Panc1 (cell line): Measurements from ENCODE around the gene SH2D2A. TPM values are rescaled to one million over a fixed set of nuclear protein-coding genes. Genes with fewer than 3 reads are reported as not detected.

Experiments used
- ATAC-seq: fragments of 200-7000 bp; cut with Tn5 transposase; 2 replicates; pipeline ENCODE4 v1.9.1; 2020; ENCODE audit warnings: mild to moderate bottlenecking, moderate library complexity
- BruUV-seq: library from RNA; stranded (reverse); fragments of 400-500 nt; replicated peaks from 2 replicates; lab custom pipeline; 2021; lab: Mats Ljungman, UMichigan
- CTCF ChIA-PET: fragments of 300-600 bp; sonication (Branson Sonifier 250); formaldehyde crosslinking; loops from one replicate; lab custom pipeline; 2022; ENCODE audit warnings: antibody characterized with exemption; lab: Charles Lee
- POLR2A ChIA-PET: fragments of 300-600 bp; sonication (Branson Sonifier 250); formaldehyde crosslinking; loops from one replicate; lab custom pipeline; 2022; ENCODE audit warnings: antibody characterized with exemption; lab: Charles Lee
- DNase-seq: peaks from one replicate; pipeline ENCODE4 v3.0.0-alpha.2; 2010; ENCODE audit warnings: low read depth, low spot score
- H3K27ac ChIP-seq: 2 replicates; pipeline ENCODE4 v1.5.1; 2011; ENCODE audit warnings: mild to moderate bottlenecking, low read length, inconsistent platforms
- H3K27me3 ChIP-seq: fragments of 200-500 bp; sonication (Bioruptor generic); 2 replicates; pipeline ENCODE4 v1.6.0; 2014; ENCODE audit warnings: low read length, inconsistent platforms; ENCODE audit not compliant: control insufficient read depth, insufficient read depth
- H3K36me3 ChIP-seq: fragments of 200-500 bp; sonication (Bioruptor generic); 2 replicates; pipeline ENCODE4 v1.5.1; 2014; ENCODE audit warnings: inconsistent platforms, mild to moderate bottlenecking, low read length, moderate library complexity; ENCODE audit not compliant: control insufficient read depth, insufficient read depth
- H3K4me1 ChIP-seq: 2 replicates; pipeline ENCODE4 v1.5.1; 2011; ENCODE audit warnings: inconsistent platforms, mild to moderate bottlenecking, low read length, moderate library complexity; ENCODE audit not compliant: control insufficient read depth, insufficient read depth
- H3K4me3 ChIP-seq, 2 experiments: 2 replicates each; pipeline ENCODE4 v1.5.1; 2011 to 2012; ENCODE audit warnings: low read depth in 2 of 2, low read length in 2 of 2, mild to moderate bottlenecking in 2 of 2, inconsistent platforms in 1 of 2, moderate library complexity in 1 of 2
- H3K9me3 ChIP-seq: fragments of 200-500 bp; sonication (Bioruptor generic); 2 replicates; pipeline ENCODE4 v1.5.1; 2014; ENCODE audit warnings: low read depth, mild to moderate bottlenecking, inconsistent platforms, low read length, moderate library complexity; ENCODE audit not compliant: control insufficient read depth, insufficient read depth
- POLR2AphosphoS5 ChIP-seq: IDR thresholded peaks from 2 replicates; pipeline ENCODE4 v1.6.1; 2012; ENCODE audit warnings: mild to moderate bottlenecking, low read depth, low read length, moderate library complexity
- SIN3A ChIP-seq: IDR thresholded peaks from 2 replicates; pipeline ENCODE4 v1.6.1; 2012; ENCODE audit warnings: low read depth, mild to moderate bottlenecking, low read length, moderate library complexity, borderline replicate concordance; ENCODE audit not compliant: insufficient read depth
- TCF7L2 ChIP-seq: IDR thresholded peaks from 2 replicates; pipeline ENCODE4 v1.6.1; 2011; ENCODE audit warnings: mild to moderate bottlenecking, low read depth, low read length, inconsistent platforms
- in situ Hi-C: cut with HindIII; loops from 2 replicates; pipeline ENCODE4 v1.10.0; 2016; ENCODE audit warnings: low sequenced_read_pairs, low pct_unique_long_range_greater_than_20kb
- intact Hi-C: fragments of 100-400 bp; cut with micrococcal nuclease; formaldehyde crosslinking; loops from one replicate; pipeline ENCODE4 v1.10.0; 2022; ENCODE audit not compliant: unreplicated experiment
- total RNA-seq: library from RNA; stranded (reverse); gene quantifications from one replicate; pipeline ENCODE4 v1.2.1, GENCODE V29; 2021; ENCODE audit not compliant: unreplicated experiment
- TF ChIP-seq, protein P1 (sequence below), 2 experiments: IDR thresholded peaks; 2 replicates each; pipeline ENCODE4 v1.6.1; 2011 to 2012; ENCODE audit warnings: low read depth in 2 of 2, control low read depth in 1 of 2, low read length in 1 of 2, mild to moderate bottlenecking in 1 of 2, moderate library complexity in 1 of 2; ENCODE audit not compliant: insufficient read depth in 1 of 2
- TF ChIP-seq, protein P2 (sequence below): fragments of 450-650 bp; IDR thresholded peaks from 2 replicates; pipeline ENCODE4 v1.5.1; 2017; ENCODE audit warnings: mild to moderate bottlenecking

SH2D2A gene
- total RNA-seq, 1 experiment from 2014 or later: 0.69 TPM

DNA sequence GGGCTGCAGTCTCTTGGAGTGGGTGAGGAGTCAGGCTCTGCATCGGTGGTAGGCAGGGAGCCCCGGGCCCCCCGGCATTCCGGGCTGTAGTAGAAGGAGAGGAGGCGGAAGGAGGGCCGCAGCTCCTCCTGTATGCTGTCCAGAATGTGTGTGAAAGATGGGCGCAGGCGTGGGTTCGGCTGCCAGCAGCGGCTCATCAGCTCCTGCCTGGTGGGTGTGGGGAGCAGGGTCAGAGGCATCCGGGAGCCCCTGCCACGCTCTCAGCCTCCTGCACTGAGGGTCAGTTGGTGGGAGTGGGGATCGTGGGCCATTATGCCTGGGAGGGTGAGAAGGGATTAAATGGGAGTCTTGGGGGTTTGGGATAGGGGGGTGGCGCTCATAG is 24.2 kb upstream of the SH2D2A start:
- Histone ChIP-seq H3K4me1 (no peaks in the 10 kb centered on the region), H3K9me3 (no peaks in the 10 kb centered on the region), H3K36me3 (no peaks in the 10 kb centered on the region), H3K4me3 (no peak overlapping the region), H3K27me3 (no peaks in the 10 kb centered on the region), H3K27ac (no peak overlapping the region)
- TF ChIP-seq TCF7L2 (no peak), SIN3A (no peak), POLR2AphosphoS5 (no peak)
- TF ChIP-seq, protein P1, sequence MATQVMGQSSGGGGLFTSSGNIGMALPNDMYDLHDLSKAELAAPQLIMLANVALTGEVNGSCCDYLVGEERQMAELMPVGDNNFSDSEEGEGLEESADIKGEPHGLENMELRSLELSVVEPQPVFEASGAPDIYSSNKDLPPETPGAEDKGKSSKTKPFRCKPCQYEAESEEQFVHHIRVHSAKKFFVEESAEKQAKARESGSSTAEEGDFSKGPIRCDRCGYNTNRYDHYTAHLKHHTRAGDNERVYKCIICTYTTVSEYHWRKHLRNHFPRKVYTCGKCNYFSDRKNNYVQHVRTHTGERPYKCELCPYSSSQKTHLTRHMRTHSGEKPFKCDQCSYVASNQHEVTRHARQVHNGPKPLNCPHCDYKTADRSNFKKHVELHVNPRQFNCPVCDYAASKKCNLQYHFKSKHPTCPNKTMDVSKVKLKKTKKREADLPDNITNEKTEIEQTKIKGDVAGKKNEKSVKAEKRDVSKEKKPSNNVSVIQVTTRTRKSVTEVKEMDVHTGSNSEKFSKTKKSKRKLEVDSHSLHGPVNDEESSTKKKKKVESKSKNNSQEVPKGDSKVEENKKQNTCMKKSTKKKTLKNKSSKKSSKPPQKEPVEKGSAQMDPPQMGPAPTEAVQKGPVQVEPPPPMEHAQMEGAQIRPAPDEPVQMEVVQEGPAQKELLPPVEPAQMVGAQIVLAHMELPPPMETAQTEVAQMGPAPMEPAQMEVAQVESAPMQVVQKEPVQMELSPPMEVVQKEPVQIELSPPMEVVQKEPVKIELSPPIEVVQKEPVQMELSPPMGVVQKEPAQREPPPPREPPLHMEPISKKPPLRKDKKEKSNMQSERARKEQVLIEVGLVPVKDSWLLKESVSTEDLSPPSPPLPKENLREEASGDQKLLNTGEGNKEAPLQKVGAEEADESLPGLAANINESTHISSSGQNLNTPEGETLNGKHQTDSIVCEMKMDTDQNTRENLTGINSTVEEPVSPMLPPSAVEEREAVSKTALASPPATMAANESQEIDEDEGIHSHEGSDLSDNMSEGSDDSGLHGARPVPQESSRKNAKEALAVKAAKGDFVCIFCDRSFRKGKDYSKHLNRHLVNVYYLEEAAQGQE (IDR thresholded peaks at IDR 0.05; ENCODE audit: insufficient read depth in 1 of 2, low read depth in 2 of 2, low read length in 1 of 2): no peak; a peak in 1 of 4 replicates
- intact Hi-C loops (no loop called here), in situ Hi-C loops (no loop called here)
- ChIA-PET POLR2A (interaction anchor here (0.7 kb wide), 1 partner anchor 47 kb away, joined by 3 read pairs; no protein-coding TSS in a partner anchor), CTCF (no interaction called here)
- BruUV-seq: no TSS peak
- ATAC-seq (no peak), DNase-seq (no peak)

DNA sequence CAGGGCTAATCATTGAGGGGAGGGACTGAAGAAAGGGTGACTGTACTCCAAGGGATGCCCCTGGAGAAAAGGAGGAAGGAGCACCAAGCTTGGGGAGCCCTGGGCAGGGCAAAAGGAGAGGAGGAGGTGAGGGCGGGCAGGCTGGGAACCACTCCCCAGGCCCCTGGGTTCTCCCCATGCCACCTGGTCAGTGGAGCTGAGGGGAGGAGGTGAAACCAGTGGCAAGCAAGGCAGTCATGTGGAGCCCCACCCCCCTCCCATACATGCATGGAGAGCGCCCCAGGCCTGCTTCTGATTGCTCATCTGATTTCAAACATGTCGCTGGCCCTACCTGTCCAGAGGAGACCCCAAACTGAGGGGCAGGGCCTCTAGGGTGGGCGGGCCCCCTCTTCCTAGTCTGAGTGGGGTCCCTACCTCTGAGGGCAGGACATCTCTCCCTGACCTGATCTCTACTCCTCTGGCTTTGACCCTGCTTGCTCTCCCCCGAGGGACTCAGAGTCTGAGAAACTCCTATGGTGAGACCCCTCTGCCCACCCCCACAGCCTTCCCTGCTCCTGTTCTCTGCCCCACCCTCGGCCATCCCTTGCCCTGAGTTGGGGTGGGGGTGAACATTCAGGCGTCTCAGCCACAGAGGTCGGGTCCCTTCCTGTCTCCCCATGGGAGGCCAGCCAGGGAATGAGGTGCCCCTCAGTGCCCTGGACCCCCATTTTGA is 23.7 kb upstream of the SH2D2A start:
- in situ Hi-C loops: no loop called here
- Histone ChIP-seq H3K36me3 (no peaks in the 10 kb centered on the region), H3K9me3 (no peaks in the 10 kb centered on the region), H3K4me3 (no peak overlapping the region), H3K27ac (no peak overlapping the region), H3K4me1 (no peaks in the 10 kb centered on the region), H3K27me3 (no peaks in the 10 kb centered on the region; the same call in 1 of the 2 replicates)
- POLR2A ChIA-PET: no interaction called here
- DNase-seq (no peak), ATAC-seq (no peak)
- no TSS peak for BruUV-seq
- intact Hi-C loops: no loop called here
- CTCF ChIA-PET: no interaction called here
- TF ChIP-seq, protein P2, sequence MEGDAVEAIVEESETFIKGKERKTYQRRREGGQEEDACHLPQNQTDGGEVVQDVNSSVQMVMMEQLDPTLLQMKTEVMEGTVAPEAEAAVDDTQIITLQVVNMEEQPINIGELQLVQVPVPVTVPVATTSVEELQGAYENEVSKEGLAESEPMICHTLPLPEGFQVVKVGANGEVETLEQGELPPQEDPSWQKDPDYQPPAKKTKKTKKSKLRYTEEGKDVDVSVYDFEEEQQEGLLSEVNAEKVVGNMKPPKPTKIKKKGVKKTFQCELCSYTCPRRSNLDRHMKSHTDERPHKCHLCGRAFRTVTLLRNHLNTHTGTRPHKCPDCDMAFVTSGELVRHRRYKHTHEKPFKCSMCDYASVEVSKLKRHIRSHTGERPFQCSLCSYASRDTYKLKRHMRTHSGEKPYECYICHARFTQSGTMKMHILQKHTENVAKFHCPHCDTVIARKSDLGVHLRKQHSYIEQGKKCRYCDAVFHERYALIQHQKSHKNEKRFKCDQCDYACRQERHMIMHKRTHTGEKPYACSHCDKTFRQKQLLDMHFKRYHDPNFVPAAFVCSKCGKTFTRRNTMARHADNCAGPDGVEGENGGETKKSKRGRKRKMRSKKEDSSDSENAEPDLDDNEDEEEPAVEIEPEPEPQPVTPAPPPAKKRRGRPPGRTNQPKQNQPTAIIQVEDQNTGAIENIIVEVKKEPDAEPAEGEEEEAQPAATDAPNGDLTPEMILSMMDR: no peak
- TF ChIP-seq, protein P1 (IDR thresholded peaks at IDR 0.05; ENCODE audit: insufficient read depth in 1 of 2, low read depth in 2 of 2, low read length in 1 of 2): no peak
- TF ChIP-seq SIN3A: no peak
